Subcutaneous adipose tissue (tissue), 4 donors: ENCODE results near the gene ATXN7L3B. TPM values are rescaled to one million over a fixed set of nuclear protein-coding genes. Genes with fewer than 3 reads are reported as not detected.

ENCODE experiments used
- total RNA-seq, 4 donors: library from RNA; depleted of rRNA; stranded (reverse); fragments of >200 nt; gene quantifications; one replicate each; pipeline ENCODE4 v1.1.0, GENCODE V29; 2016
- TF ChIP-seq, protein P1 (sequence below): fragments of 450-650 bp; IDR thresholded peaks from one replicate; pipeline ENCODE4 v1.5.1; 2016; ENCODE audit warnings: low read depth, mild to moderate bottlenecking, control low read depth, antibody characterized with exemption, moderate library complexity

The ATXN7L3B gene
- total RNA-seq, 4 donors from 2014 or later, result 12.6 to 17.1 (median 14.5) TPM

GRCh38 chr12:74514098-74514872 lies 23.4 kb upstream of the ATXN7L3B start:
- TF ChIP-seq, protein P1, sequence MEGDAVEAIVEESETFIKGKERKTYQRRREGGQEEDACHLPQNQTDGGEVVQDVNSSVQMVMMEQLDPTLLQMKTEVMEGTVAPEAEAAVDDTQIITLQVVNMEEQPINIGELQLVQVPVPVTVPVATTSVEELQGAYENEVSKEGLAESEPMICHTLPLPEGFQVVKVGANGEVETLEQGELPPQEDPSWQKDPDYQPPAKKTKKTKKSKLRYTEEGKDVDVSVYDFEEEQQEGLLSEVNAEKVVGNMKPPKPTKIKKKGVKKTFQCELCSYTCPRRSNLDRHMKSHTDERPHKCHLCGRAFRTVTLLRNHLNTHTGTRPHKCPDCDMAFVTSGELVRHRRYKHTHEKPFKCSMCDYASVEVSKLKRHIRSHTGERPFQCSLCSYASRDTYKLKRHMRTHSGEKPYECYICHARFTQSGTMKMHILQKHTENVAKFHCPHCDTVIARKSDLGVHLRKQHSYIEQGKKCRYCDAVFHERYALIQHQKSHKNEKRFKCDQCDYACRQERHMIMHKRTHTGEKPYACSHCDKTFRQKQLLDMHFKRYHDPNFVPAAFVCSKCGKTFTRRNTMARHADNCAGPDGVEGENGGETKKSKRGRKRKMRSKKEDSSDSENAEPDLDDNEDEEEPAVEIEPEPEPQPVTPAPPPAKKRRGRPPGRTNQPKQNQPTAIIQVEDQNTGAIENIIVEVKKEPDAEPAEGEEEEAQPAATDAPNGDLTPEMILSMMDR, result no peak

GRCh38 chr12:74515849-74516248 lies 21.8 kb upstream of the ATXN7L3B start:
- TF ChIP-seq, protein P1, result no peak

DNA sequence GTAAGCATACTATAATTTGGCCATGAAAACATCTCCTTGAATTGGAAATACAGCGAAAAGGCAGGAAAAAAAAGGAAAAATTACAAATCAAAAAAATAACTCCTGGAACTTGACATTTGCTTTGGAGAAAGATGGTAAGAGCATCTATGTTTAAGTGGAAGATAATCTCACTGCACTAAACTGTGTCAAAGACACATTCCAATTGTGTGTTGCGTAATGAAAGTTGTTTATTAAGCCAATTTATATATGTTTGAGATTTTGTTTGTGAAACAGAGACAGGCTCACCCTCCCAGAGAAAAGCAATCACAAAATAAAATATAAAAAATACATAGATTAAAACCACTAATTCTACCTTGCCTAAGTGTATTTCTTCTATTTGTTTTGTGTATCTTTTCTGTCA lies 11.1 kb upstream of the ATXN7L3B start:
- TF ChIP-seq, protein P1, result no peak

GRCh38 chr12:74527491-74527890 lies 10.1 kb upstream of the ATXN7L3B start:
- TF ChIP-seq, protein P1, result no peak

- TF ChIP-seq, protein P1, result no peak
These were observed 7.0 kb upstream of the ATXN7L3B start for GRCh38 chr12:74530676-74531075.

DNA sequence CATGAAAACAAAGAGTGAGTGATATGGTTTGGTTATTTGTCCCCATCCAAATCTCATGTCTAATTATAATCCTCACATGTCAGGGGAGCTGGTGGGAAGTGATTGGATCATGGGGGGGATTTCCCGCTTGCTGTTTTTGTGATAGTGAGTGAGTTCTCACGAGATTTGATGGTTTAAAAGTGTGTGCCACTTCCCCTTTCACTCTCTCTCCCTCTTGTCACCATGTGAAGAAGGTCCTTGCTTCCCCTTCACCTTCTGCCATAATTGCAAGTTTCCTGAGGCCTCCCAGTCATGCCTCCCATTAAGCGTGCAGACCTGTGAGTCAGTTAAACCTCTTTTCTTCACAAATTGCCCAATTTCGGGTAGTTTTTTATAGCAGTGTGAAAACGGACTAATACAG lies 2.1 kb upstream of the ATXN7L3B start:
- TF ChIP-seq, protein P1, result no peak

DNA sequence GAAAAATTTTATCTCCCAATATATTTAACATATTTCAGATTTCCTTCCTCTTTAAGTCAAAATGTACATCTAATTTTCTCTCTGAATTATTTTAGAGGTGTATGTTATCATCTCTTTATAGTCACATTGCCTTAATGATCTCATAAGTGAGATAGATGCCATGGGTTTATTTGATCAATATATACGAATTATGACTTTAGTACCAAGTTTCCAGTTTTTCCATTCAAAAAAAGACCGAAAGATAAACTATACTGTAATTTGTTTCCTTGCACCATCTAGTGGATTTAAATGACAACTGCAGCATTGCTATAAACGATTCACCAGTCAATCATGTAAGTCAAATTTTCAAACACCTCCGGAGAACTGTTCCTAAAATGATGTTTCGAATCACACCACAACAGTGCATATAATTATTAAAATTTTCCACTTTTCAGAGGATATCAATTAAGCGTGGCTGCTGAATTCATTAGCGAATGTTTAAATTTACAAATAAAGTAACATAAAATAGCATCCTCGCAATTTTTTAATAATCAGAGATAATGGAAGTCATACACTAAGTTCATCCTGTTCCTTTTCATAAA lies 419 bp upstream of the ATXN7L3B start:
- TF ChIP-seq, protein P1, result no peak
